Heart left ventricle (tissue), 16 donors: ENCODE results near the gene SMCHD1. TPM values are rescaled to one million over a fixed set of nuclear protein-coding genes. Genes with fewer than 3 reads are reported as not detected.

Source experiments
- ATAC-seq, 4 donors: fragments of 200-7000 bp; cut with Tn5 transposase; one replicate each; pipeline ENCODE4 v1.9.1; 2020 to 2022; ENCODE audit warnings: moderate library complexity in 4 of 4, mild to moderate bottlenecking in 3 of 4, moderate number of reproducible peaks in 1 of 4
- DNase-seq, 5 donors: peaks; one replicate each; pipeline ENCODE4 v3.0.0-alpha.2; 2020
- H3K27ac ChIP-seq, 12 donors: fragments of 200-600 bp; sonication (generic) in 4 of 12; one replicate each; pipeline versions ENCODE4 v1.5.0 to v1.8.0; 2016 to 2022; ENCODE audit warnings: mild to moderate bottlenecking in 2 of 12
- H3K27me3 ChIP-seq, 9 donors: fragments of 200-600 bp; sonication (generic) in 2 of 9; one replicate each; pipeline versions ENCODE4 v1.5.1 to v1.8.0; 2016 to 2022; ENCODE audit warnings: mild to moderate bottlenecking in 3 of 9
- H3K36me3 ChIP-seq, 9 donors: fragments of 200-600 bp; sonication (generic) in 2 of 9; one replicate each; pipeline versions ENCODE4 v1.5.0 to v1.8.0; 2018 to 2022; ENCODE audit warnings: mild to moderate bottlenecking in 2 of 9
- H3K4me1 ChIP-seq, 12 donors: fragments of 200-600 bp; sonication (generic) in 4 of 12; one replicate each; pipeline versions ENCODE4 v1.5.0 to v1.8.0; 2016 to 2022; ENCODE audit warnings: mild to moderate bottlenecking in 3 of 12
- H3K4me3 ChIP-seq, 12 donors: fragments of 200-600 bp; sonication (generic) in 4 of 12; one replicate each; pipeline versions ENCODE4 v1.5.0 to v1.8.0; 2017 to 2022; ENCODE audit warnings: mild to moderate bottlenecking in 9 of 12, moderate library complexity in 4 of 12
- H3K9me3 ChIP-seq, 12 donors: fragments of 200-600 bp; sonication (generic) in 4 of 12; one replicate each; pipeline versions ENCODE4 v1.5.0 to v1.8.0; 2016 to 2022; ENCODE audit warnings: mild to moderate bottlenecking in 1 of 12
- POLR2A ChIP-seq, 2 donors: fragments of 450-650 bp; IDR thresholded peaks; one replicate each; pipeline ENCODE4 v1.6.1; 2017; ENCODE audit warnings: antibody characterized with exemption in 2 of 2, mild to moderate bottlenecking in 2 of 2, moderate library complexity in 2 of 2
- WGBS, 4 donors: extraction: QIAGEN DNeasy Blood & Tissue Kit in 2 of 4; methylation state at CpG; one replicate each; pipeline versions ENCODE4 v1.1.5 to v1.1.7; 2013 to 2018; 5-methylcytosine and 5-hydroxymethylcytosine counted together
- intact Hi-C, 10 donors: fragments of 100-400 bp; cut with DNase I; formaldehyde crosslinking; loops; one replicate each; pipeline versions ENCODE4 v1.11.1 to v1.14.2; 2022
- polyA plus RNA-seq, 2 donors: library from polyadenylated mRNA; stranded (reverse); fragments of 200-250 nt; gene quantifications; one replicate each; pipeline ENCODE4 v1.2.3, GENCODE V29; 2013
- total RNA-seq, 9 donors: library from RNA; depleted of rRNA in 2 of 9; stranded (reverse); fragments of >200 nt in 2 of 9; fragmentation: NEBNext Ultra II Directional in 3 of 9; extraction: Animal tissue kit (Norgen Biotek cat#: 25700) in 3 of 9; gene quantifications; one replicate each; pipeline versions ENCODE4 v1.1.0 to v1.2.4, GENCODE V29; 2016 to 2023
- TF ChIP-seq, protein P1 (sequence below), 12 donors: fragments of 200-600 bp; sonication (generic) in 4 of 12; IDR thresholded peaks; one replicate each; pipeline versions ENCODE4 v1.5.0 to v1.8.0; 2018 to 2022; ENCODE audit warnings: antibody characterized with exemption in 12 of 12, mild to moderate bottlenecking in 5 of 12
- donor health status: ischemic (EF 13 %, LVEDD 7.1; RV severe dilation, severe dysfunction).
- donor health status: healthy with polysubstance abuse.
- donor health status: DM: no; HTN: yes; CAD: no.
- donor health status: DM: no; HTN: no; CAD: no.
- donor health status: ischemic (EF 25% LVEDD 6.9; RV normal size, moderate dysfunction).
- donor health status: ischemic (EF 25% LVEDD 5.7; RV mildly dilated, moderate dysfunction).
- donor health status: healthy.
- donor health status: DM: yes; HTN: yes; CAD: no.
- donor health status: ischemic (EF 35%, LVEDD 5.7; RV mildly dilated, moderate dysfunction).
- donor health status: nonischemic (EF 11% LVEDD 7.7; RV severe dilation, severe dysfunction).
- donor health status: DM: yes; HTN: yes; CAD: no.
- donor health status: PGD.
- donor health status: ischemic (EF 29% LVEDD 5.4; RV normal size, mild dysfunction).
- donor health status: nonischemic (EF 23%, LVEDD 6.1; RV moderate dilation, normal function).

Gene SMCHD1
- total and polyA plus RNA-seq, 11 donors, result 5.7 to 45.9 (median 28.6) TPM

DNA sequence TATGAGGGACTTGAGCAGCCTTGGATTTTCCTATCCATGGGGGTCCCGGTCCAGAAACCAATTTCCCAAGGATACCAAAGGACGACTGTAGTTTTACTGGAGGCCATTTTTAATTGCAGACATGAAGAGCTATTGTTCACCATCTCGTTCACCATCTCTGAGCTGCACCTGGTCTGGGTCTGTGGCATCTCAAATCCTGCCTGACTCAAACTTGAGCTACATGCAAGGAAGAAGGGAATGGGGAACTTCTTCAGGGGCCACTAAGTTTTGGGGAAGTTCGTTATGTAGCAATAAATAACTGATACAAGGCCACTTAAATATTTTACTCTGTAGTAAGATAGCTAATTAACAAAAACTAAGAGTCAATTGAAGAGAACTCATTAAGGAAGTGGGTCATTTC, 2.1 kb upstream of the SMCHD1 start:
- no peaks in the 10 kb centered on the region for H3K9me3 ChIP-seq
- H3K36me3 ChIP-seq, result no peaks in the 10 kb centered on the region
- peaks cover 0 to 25% (median 14%) of the 10 kb centered on the region in 12 donors for H3K4me1 ChIP-seq
- no peak overlapping the region for H3K4me3 ChIP-seq
- no peak for TF ChIP-seq POLR2A (IDR thresholded peaks at IDR 0.05)
- TF ChIP-seq, protein P1, sequence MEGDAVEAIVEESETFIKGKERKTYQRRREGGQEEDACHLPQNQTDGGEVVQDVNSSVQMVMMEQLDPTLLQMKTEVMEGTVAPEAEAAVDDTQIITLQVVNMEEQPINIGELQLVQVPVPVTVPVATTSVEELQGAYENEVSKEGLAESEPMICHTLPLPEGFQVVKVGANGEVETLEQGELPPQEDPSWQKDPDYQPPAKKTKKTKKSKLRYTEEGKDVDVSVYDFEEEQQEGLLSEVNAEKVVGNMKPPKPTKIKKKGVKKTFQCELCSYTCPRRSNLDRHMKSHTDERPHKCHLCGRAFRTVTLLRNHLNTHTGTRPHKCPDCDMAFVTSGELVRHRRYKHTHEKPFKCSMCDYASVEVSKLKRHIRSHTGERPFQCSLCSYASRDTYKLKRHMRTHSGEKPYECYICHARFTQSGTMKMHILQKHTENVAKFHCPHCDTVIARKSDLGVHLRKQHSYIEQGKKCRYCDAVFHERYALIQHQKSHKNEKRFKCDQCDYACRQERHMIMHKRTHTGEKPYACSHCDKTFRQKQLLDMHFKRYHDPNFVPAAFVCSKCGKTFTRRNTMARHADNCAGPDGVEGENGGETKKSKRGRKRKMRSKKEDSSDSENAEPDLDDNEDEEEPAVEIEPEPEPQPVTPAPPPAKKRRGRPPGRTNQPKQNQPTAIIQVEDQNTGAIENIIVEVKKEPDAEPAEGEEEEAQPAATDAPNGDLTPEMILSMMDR (IDR thresholded peaks at IDR 0.05), result no peak
- no peaks in the 10 kb centered on the region for H3K27me3 ChIP-seq
- intact Hi-C loops, result no loop called here
- H3K27ac ChIP-seq, result peak overlapping the region in 1 of 12 donors; percentile 98
- DNase-seq (no peak), ATAC-seq (no peak)
- 72 to 75% (median 73%) methylated on average over 4 of the region's 4 CpGs for WGBS, 4 donors

DNA sequence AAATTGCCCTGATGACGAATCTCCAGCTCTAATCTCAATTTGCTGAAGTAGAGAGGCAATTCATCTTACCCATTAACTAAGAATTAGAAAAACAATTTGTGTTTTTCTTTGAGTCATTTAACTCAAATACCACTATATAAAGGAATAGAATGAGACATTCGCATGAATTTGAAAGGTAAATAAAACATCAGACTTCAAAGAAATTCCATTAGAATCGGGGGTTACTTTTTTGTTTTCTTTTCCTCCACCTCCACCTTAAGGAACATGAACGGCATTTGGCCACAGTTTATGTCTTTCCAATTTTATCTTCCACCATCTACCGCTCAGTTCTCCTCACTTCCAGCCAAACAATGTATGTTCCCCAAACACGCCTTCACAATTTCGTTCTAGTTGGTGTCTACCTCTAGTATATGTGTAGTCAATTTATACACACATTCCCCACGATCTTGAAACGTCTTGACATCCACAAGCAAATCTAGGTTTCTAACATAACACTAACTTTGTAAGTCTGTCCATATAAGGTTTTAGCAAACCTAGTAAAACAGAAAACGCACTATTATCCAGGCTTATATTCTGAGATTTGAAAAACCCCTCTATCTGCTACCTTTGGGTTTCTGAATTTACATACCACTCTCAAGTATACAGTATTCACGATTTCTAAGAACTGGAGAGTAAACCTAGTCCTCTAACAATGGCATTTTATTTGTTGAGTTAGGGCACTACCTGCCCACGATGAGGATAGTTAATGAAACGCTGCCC, 1.2 kb upstream of the SMCHD1 start:
- Histone ChIP-seq H3K27ac (peak overlapping the region in 11 of 12 donors; percentile 94 to 99 (median 98)), H3K4me3 (peak overlapping the region; percentile 66 to 99 (median 92)), H3K27me3 (no peaks in the 10 kb centered on the region), H3K36me3 (no peaks in the 10 kb centered on the region), H3K9me3 (no peaks in the 10 kb centered on the region), H3K4me1 (peaks cover 0 to 34% (median 22%) of the 10 kb centered on the region in 12 donors)
- 56 to 63% (median 59%) methylated on average over 13 of the region's 13 CpGs for WGBS, 4 donors
- ATAC-seq (no peak), DNase-seq (no peak)
- intact Hi-C loops, result loop anchor here in 1 of 10 donors (2.0 kb wide), 1 partner anchor 84 kb away; the partner anchor contains the start of genes METTL4 and NDC80
- TF ChIP-seq, protein P1 (IDR thresholded peaks at IDR 0.05), result no peak
- no peak for TF ChIP-seq POLR2A (IDR thresholded peaks at IDR 0.05)

DNA sequence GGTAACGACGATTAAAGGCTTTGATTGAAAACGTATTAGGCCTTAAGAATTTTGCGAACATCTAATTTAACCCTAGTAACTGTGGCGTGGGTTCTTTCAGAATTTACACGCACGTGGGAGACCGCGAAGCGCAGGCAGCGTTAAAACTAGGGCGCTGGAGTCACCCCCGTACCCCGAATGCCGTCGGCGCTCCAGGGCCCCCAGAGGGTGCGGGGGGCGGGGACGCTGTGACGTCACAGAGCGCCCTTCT, 673 bp upstream of the SMCHD1 start:
- H3K4me3 ChIP-seq, result peak overlapping the region; percentile 66 to 99 (median 92)
- WGBS, 4 donors, result 1 to 4% (median 1%) methylated on average over 12 to 22 of the region's 22 CpGs
- intact Hi-C loops, result loop anchor here in 7 of 10 donors (1.0 to 5.0 kb wide), 4 partner anchors 83 to 88 kb away; partner anchors contain the start of genes METTL4 (in 6 of the 7) and NDC80 (in 6 of the 7)
- TF ChIP-seq, protein P1 (IDR thresholded peaks at IDR 0.05), result no peak
- no peak for TF ChIP-seq POLR2A (IDR thresholded peaks at IDR 0.05)
- no peaks in the 10 kb centered on the region for H3K27me3 ChIP-seq
- H3K36me3 ChIP-seq, result no peaks in the 10 kb centered on the region
- H3K9me3 ChIP-seq, result no peaks in the 10 kb centered on the region
- peak overlapping the region; percentile 94 to 99 (median 98) for H3K27ac ChIP-seq
- DNase-seq (peak in 1 of 5 donors; percentile 75), ATAC-seq (peak; percentile 24 to 47 (median 38))
- H3K4me1 ChIP-seq, result peaks cover 0 to 39% (median 23%) of the 10 kb centered on the region in 12 donors

DNA sequence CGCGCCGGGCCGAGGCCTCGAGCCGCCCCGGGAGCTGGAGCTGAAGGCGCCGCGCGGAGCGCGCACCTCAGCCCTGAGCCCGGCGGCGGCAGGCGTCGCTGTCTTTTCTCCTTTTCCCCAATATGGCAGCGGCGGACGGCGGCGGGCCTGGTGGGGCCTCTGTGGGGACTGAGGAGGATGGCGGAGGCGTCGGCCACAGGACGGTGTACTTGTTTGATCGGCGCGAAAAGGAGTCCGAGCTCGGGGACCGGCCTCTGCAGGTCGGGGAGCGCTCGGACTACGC, 369 bp downstream of the SMCHD1 start:
- Histone ChIP-seq H3K27me3 (no peaks in the 10 kb centered on the region), H3K4me1 (peaks cover 0 to 46% (median 23%) of the 10 kb centered on the region in 12 donors), H3K4me3 (peak overlapping the region; percentile 66 to 99 (median 92)), H3K36me3 (peaks cover 0 to 3% (median 0%) of the 10 kb centered on the region in 9 donors), H3K27ac (peak overlapping the region; percentile 94 to 99 (median 98)), H3K9me3 (no peaks in the 10 kb centered on the region)
- ATAC-seq (peak in 2 of 4 donors; percentile 6 to 37), DNase-seq (no peak)
- 1 to 7% (median 1%) methylated on average over 3 to 37 of the region's 37 CpGs for WGBS, 4 donors
- TF ChIP-seq, protein P1 (IDR thresholded peaks at IDR 0.05), result peak in 2 of 12 donors; percentile 22 to 25
- TF ChIP-seq POLR2A (IDR thresholded peaks at IDR 0.05), result no peak
- intact Hi-C loops, result loop anchor here in 7 of 10 donors (1.0 to 5.0 kb wide), 4 partner anchors 84 to 89 kb away; partner anchors contain the start of genes METTL4 (in 6 of the 7) and NDC80 (in 6 of the 7)
